Muscle of back (tissue), 11 donors: ENCODE results near the gene RNF7. TPM values are rescaled to one million over a fixed set of nuclear protein-coding genes. Genes with fewer than 3 reads are reported as not detected.
A peak's percentile ranks its signal among the peaks of the same experiment; 100 is the strongest.
"Not testable (repeated sequence)": the region's sequence is repeated elsewhere in the genome, so short reads cannot be mapped to it uniquely, and the experiment has no call there.

Experiments
- DNase-seq, 3 donors: peaks; one replicate each; pipeline versions ENCODE4 v3.0.0 to v3.0.0-alpha.2; 2013
- polyA plus RNA-seq, 10 donors: library from polyadenylated mRNA; unstranded; fragments of 120-200 nt; gene quantifications; one replicate each; pipeline ENCODE4 v1.2.1, GENCODE V29; 2013; ENCODE audit not compliant: insufficient read length in 10 of 10

The RNF7 gene
- polyA plus RNA-seq, 10 donors, result 72.9 to 108 (median 88.2) TPM

GRCh38 chr3:141777957-141778813 lies 40.1 kb downstream of the RNF7 start:
- no peak for DNase-seq

DNA sequence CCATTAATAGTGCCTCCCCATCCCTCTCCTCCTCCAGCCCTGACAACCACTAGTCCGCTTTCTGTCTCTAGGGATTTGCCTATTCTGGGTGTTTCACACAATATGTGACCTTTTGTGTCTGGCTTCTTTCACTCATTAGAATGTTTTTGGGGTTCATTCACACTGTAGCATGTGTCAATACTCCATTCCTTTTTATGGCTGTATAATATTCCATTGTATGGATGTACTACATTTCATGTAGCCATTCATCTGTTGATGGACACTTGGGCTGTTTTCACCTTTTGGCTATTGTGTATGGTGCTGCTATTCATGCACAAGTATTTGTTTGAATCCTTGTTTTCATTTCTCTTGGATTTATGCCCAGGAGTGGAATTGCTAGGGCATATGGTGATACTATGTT lies 41.6 kb downstream of the RNF7 start:
- DNase-seq, result no peak

DNA sequence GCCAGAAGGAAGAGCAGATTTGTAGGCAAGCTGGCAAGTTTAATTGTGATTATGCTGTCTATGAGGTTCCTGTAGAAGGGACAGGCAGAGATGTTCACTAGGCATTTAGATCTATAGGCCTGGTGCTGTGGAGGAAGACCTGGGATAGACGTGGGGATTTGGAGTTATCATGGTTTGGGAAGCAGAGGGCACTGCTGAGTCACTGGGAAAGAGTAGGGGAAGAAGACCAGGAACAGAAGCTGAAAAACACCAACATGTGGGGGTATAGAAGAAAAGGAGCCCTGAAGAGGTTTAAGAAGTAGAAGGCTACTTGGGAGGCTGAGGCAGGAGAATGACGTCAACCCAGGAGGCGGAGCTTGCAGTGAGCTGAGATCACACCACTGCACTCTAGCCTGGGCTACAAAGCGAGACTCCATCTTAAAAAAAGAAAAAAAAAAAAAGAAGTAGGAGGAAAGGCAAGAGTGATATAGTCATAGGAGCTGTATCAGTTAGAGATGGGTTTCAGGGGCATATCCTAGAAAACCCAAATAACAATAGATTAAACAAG lies 44.4 kb downstream of the RNF7 start:
- DNase-seq, result no peak

DNA sequence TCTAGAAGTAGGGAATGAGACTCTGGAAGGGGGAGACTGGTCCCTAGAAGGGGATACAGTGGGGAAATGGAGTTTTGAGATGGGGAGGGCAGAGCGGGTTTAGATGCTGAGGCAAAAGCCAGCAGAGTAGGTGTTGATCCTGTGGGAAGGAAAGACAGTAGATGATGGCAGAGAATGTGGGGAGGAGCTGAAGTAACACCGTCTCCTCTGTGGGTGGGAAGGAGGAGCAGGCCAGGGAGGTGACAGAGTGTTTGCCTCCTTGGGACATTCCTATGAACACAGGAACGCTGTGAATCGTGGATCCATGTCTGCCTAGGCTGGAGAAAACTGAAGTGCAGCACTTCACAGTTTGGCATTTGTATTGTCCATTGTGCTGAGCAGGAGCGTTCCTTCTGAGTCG lies 45.5 kb downstream of the RNF7 start:
- no peak for DNase-seq

GRCh38 chr3:141784096-141784495 lies 46.0 kb downstream of the RNF7 start:
- DNase-seq, result no peak

- no peak for DNase-seq
Observed at GRCh38 chr3:141784531-141784930, 46.4 kb downstream of the RNF7 start.

GRCh38 chr3:141788149-141788548 lies 50.1 kb downstream of the RNF7 start:
- no peak for DNase-seq

DNA sequence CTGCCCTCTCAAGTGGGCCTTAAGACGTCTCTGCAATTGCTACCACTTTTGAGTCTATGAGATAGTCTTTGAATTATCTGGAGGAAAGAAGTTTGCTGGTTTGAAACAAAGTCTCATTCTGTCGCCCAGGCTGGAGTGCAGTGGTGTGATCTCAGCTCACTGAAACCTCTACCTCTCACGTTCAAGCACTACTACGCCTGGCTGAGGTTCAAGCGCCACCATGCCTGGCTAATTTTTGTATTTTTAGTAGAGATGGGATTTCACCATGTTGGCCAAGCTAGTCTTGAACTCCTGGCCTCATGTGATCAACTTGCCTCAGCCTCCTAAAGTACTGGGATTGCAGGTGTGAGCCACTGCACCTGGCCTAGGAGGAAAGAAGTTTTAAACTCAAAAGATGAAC lies 50.7 kb downstream of the RNF7 start:
- not testable (repeated sequence) for DNase-seq

DNA sequence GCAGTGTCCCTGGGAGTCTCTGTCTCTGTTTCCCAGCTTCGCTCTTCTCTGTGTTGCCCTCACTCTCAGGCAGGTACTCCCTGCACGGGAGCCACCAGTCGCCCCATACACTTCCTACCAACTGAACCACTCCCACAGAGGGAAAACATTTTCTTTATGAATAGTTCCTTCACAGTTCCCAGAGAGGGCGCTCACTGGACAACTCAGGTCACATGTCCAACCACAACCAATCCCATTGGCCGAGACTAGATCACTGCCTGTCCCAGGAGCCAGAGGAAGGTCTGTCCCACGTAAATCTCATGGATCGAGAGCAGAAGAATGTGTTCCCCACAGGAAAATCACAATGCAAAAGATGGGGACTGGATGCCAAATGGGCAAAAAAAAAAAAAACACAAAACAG lies 51.2 kb downstream of the RNF7 start:
- DNase-seq, result no peak

DNA sequence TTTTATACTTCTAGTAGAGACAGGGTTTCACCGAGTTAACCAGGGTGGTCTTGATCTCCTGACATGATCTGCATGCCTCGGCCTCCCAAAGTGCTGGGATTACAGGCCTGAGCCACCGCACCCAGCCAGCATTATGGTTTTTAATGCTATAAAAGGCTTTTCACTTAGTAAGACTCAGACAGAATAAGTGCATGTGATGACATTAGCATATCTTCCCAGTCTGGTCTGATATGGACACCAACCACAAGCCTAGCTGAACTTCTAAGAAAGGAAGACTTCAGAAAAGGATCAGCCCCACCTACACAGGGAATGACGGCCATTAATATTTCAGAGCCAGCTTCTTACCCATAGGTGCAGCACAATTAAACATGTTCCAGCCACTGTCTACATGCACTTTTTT lies 52.1 kb downstream of the RNF7 start:
- no peak for DNase-seq

DNA sequence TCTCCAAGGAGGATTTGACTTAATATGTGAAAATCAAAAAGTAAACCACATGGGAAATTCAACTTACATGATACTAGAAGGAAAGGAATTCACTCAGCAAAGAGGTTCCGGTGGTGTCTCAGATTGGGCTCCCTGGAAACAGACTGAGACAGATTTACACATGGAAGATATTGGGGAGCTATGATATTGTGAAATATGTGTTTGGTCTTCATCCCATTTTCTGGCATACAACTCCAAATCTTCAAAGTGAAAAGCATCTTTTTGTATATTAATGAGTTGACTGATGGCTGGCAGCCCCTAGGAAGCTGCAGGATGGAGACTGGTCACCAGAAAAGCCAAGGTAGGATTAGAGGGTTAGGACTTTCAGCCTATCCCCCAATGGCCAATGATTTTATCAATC lies 54.4 kb downstream of the RNF7 start:
- no peak for DNase-seq

- no peak for DNase-seq
Observed at GRCh38 chr3:141793476-141794260, 55.6 kb downstream of the RNF7 start.

DNA sequence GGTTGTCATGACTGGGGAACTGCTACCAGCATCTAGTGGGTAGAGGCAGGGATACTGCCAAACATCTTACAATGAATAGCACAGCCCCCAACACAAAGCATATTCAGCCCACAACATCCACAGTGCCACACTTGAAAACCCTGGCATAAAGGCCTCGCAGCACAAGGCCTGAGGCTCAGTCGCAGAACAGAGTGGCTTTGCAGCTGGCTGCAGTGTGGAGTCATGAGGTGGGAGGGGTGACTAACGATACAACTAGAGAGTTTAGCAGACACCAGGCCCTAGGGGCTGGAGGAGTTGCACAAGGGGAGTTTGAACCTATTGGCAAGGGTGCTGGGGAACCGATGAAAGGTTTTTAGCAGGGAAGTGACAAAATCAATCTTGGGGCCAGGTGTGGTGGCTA lies 57.2 kb downstream of the RNF7 start:
- DNase-seq, result no peak

DNA sequence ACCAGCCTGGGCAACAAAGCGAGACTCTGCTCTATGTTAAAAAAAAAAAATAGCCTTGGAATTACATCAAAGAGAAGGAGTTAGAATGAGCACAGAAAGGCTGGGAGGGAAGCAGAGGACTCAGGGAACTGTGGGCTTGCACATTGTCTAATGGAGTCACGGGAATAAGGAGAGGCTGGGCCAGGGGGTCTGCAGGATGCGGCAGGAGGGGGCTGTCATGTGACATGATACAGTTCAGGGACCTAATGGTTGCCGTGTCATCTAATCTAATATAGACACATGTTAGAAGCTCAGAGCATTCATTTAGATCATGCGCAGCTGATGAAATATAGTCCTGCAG lies 57.6 kb downstream of the RNF7 start:
- no peak for DNase-seq

GRCh38 chr3:141796081-141796888 lies 58.2 kb downstream of the RNF7 start:
- peak in 2 of 3 donors; percentile 35 to 55 for DNase-seq

Other genes starting within 250 kb of the RNF7 start
- under 1 TPM in 4 of 10 donors, not detected in 6; 0.08 to 0.13 (median 0.12) TPM for gene GRK7, start 25.1 kb downstream of the RNF7 start, polyA plus RNA-seq
- 100 to 1,000 TPM in 4 of 10 donors, 10 to 100 TPM in 6; 62.6 to 130 (median 96.4) TPM for gene ATP1B3, start 138.3 kb downstream of the RNF7 start, polyA plus RNA-seq